Kidney tubule cell (primary cell): ENCODE measurements around the gene TRAM2.

Source experiments
- DNase-seq: peaks from one replicate; pipeline ENCODE4 v3.0.0-alpha.2; 2018; ENCODE audit warnings: low spot score

The TRAM2 gene

GRCh38 chr6:52594221-52594620 is 17.4 kb upstream of the TRAM2 start:
- no peak for DNase-seq

- DNase-seq, result no peak
These were observed 15.0 kb upstream of the TRAM2 start for GRCh38 chr6:52591832-52592231.

- peak; percentile 77 for DNase-seq
These were observed 13.5 kb upstream of the TRAM2 start for GRCh38 chr6:52590152-52590891.

- no peak for DNase-seq
These were observed 11.8 kb upstream of the TRAM2 start for GRCh38 chr6:52588710-52589091.

- no peak for DNase-seq
These were observed 11.3 kb upstream of the TRAM2 start for GRCh38 chr6:52588087-52588709.

- DNase-seq, result no peak
These were observed 10.1 kb upstream of the TRAM2 start for GRCh38 chr6:52587001-52587400.

- DNase-seq, result no peak
These were observed 7.3 kb upstream of the TRAM2 start for GRCh38 chr6:52584203-52584602.

GRCh38 chr6:52582996-52583395 is 6.1 kb upstream of the TRAM2 start:
- DNase-seq, result no peak

GRCh38 chr6:52582446-52582845 is 5.6 kb upstream of the TRAM2 start:
- DNase-seq, result no peak

- DNase-seq, result no peak
These were observed 4.0 kb upstream of the TRAM2 start for GRCh38 chr6:52580905-52581304.

- DNase-seq, result no peak
These were observed 2.3 kb upstream of the TRAM2 start for GRCh38 chr6:52579006-52579660.

- no peak for DNase-seq
These were observed 1.1 kb upstream of the TRAM2 start for GRCh38 chr6:52577778-52578463.

- peak; percentile 87 for DNase-seq
These were observed 353 bp downstream of the TRAM2 start for GRCh38 chr6:52576392-52577021.

GRCh38 chr6:52576054-52576391 is 837 bp downstream of the TRAM2 start:
- no peak for DNase-seq

- DNase-seq, result no peak
These were observed 1.4 kb downstream of the TRAM2 start for GRCh38 chr6:52575502-52575892.

GRCh38 chr6:52574709-52575501 is 2.0 kb downstream of the TRAM2 start:
- DNase-seq, result no peak

GRCh38 chr6:52573295-52573694 is 3.6 kb downstream of the TRAM2 start:
- DNase-seq, result peak; percentile 47

GRCh38 chr6:52572536-52572935 is 4.3 kb downstream of the TRAM2 start:
- DNase-seq, result no peak

- DNase-seq, result peak; percentile 53
These were observed 5.6 kb downstream of the TRAM2 start for GRCh38 chr6:52571099-52571755.

GRCh38 chr6:52570291-52570700 is 6.6 kb downstream of the TRAM2 start:
- DNase-seq, result peak; percentile 58

GRCh38 chr6:52568320-52568719 is 8.5 kb downstream of the TRAM2 start:
- DNase-seq, result no peak
